ENCODE data around the gene PTMS. TPM values are rescaled to one million over a fixed set of nuclear protein-coding genes. Genes with fewer than 3 reads are reported as not detected.
A peak's percentile ranks its signal among the peaks of the same experiment; 100 is the strongest.

Gene PTMS
- total and polyA plus RNA-seq, 2 of the 13 experiments (the other 11 are each of a cell fraction or from before 2014, with no cell fraction given) = 40.5 to 82.4 TPM

- TF ChIP-seq ATF3 (CRISPR knock-in tag; IDR thresholded peaks at IDR 0.05) (no peak; the same call in 1 of the 2 replicates), U2AF2 (IDR thresholded peaks at IDR 0.05; ENCODE audit: low read depth, low read length) (no peak), E2F1 (CRISPR knock-in tag; IDR thresholded peaks at IDR 0.05) (peak; percentile 50; the same call in 1 of the 2 replicates), RCOR2 (CRISPR knock-in tag; IDR thresholded peaks at IDR 0.05) (no peak; the same call in 1 of the 2 replicates), ZMYM2 (CRISPR knock-in tag; IDR thresholded peaks at IDR 0.05) (peak; percentile 67; the same call in 1 of the 2 replicates), RFX5 (IDR thresholded peaks at IDR 0.05; ENCODE audit: low read depth, low read length) (no peak; the same call in 1 of the 2 replicates), CHD2 (IDR thresholded peaks at IDR 0.05; ENCODE audit: low read depth, low read length) (no peak; the same call in 1 of the 2 replicates), ZNF512B (CRISPR knock-in tag; IDR thresholded peaks at IDR 0.05; ENCODE audit: borderline replicate concordance) (no peak), ZNF841 (CRISPR knock-in tag; IDR thresholded peaks at IDR 0.05; ENCODE audit: borderline replicate concordance) (no peak), ZNF451 (CRISPR knock-in tag; IDR thresholded peaks at IDR 0.05) (peak; percentile 93; the same call in 1 of the 2 replicates), ZNF761 (CRISPR knock-in tag; conservative IDR thresholded peaks at IDR 0.05) (peak; percentile 74; the same call in 1 of the 2 replicates), STAT5B (CRISPR knock-in tag; IDR thresholded peaks at IDR 0.05) (peak; percentile 43; the same call in 1 of the 2 replicates), SAFB2 (CRISPR knock-in tag; IDR thresholded peaks at IDR 0.05; ENCODE audit: borderline replicate concordance, low read depth) (peak; percentile 75; the same call in 1 of the 2 replicates), KAT8 (CRISPR knock-in tag; IDR thresholded peaks at IDR 0.05) (peak; percentile 97), ATF6 (CRISPR knock-in tag; conservative IDR thresholded peaks at IDR 0.05) (no peak), TIGD3 (CRISPR knock-in tag; IDR thresholded peaks at IDR 0.05; ENCODE audit: borderline replicate concordance) (no peak)
These were observed 42.4 kb upstream of the PTMS start, which contains the start of gene COPS7A (continued) for GRCh38 chr12:6723607-6724408.

Data from HepG2 (cell line).